Muscle layer of colon (tissue), 2 donors: ENCODE measurements around the gene M1AP.
A peak's percentile ranks its signal among the peaks of the same experiment; 100 is the strongest.

Experiments used
- H3K27ac ChIP-seq: one replicate; pipeline ENCODE4 v1.7.0; 2013; ENCODE audit warnings: low read depth, mild to moderate bottlenecking, low read length, moderate library complexity
- H3K27me3 ChIP-seq, 2 donors: one replicate each; pipeline ENCODE4 v1.7.0; 2013; ENCODE audit warnings: low read length in 2 of 2, mild to moderate bottlenecking in 2 of 2; ENCODE audit not compliant: insufficient read depth in 2 of 2, control insufficient read depth in 1 of 2
- H3K36me3 ChIP-seq: one replicate; pipeline ENCODE4 v1.7.0; 2013; ENCODE audit warnings: mild to moderate bottlenecking, low read length; ENCODE audit not compliant: insufficient read depth
- H3K4me1 ChIP-seq: one replicate; pipeline ENCODE4 v1.7.0; 2013; ENCODE audit warnings: mild to moderate bottlenecking, low read length; ENCODE audit not compliant: insufficient read depth
- H3K4me3 ChIP-seq, 2 donors: one replicate each; pipeline ENCODE4 v1.7.0; 2013; ENCODE audit warnings: low read length in 2 of 2, low read depth in 1 of 2, mild to moderate bottlenecking in 1 of 2, moderate library complexity in 1 of 2
- H3K9ac ChIP-seq: one replicate; pipeline ENCODE4 v1.7.0; 2013; ENCODE audit warnings: low read length
- H3K9me3 ChIP-seq: one replicate; pipeline ENCODE4 v1.7.0; 2013; ENCODE audit warnings: mild to moderate bottlenecking, low read length
- donor health status: abdominal sarcoma.
- donor health status: Adenocarcinoma of cecum.

The M1AP gene

GRCh38 chr2:74536166-74536950 is 111.8 kb downstream of the M1AP start:
- Histone ChIP-seq H3K4me3 (no peak overlapping the region), H3K9ac (no peak overlapping the region), H3K27ac (no peak overlapping the region), H3K36me3 (peaks cover 13% of the 10 kb centered on the region), H3K9me3 (no peaks in the 10 kb centered on the region), H3K27me3 (no peaks in the 10 kb centered on the region), H3K4me1 (peaks cover 3% of the 10 kb centered on the region)

- H3K9me3 ChIP-seq, result no peaks in the 10 kb centered on the region
- peaks cover 16% of the 10 kb centered on the region for H3K36me3 ChIP-seq
- no peak overlapping the region for H3K9ac ChIP-seq
- peaks cover 11% of the 10 kb centered on the region for H3K4me1 ChIP-seq
- no peaks in the 10 kb centered on the region for H3K27me3 ChIP-seq
- no peak overlapping the region for H3K27ac ChIP-seq
- H3K4me3 ChIP-seq, result no peak overlapping the region
Observed at GRCh38 chr2:74535440-74535965, 112.6 kb downstream of the M1AP start.

- H3K9ac ChIP-seq, result no peak overlapping the region
- peaks cover 11% of the 10 kb centered on the region for H3K4me1 ChIP-seq
- H3K4me3 ChIP-seq, result no peak overlapping the region
- H3K9me3 ChIP-seq, result no peaks in the 10 kb centered on the region
- no peaks in the 10 kb centered on the region for H3K27me3 ChIP-seq
- no peak overlapping the region for H3K27ac ChIP-seq
- H3K36me3 ChIP-seq, result peaks cover 16% of the 10 kb centered on the region
Observed at GRCh38 chr2:74534411-74534810, 113.7 kb downstream of the M1AP start.

- Histone ChIP-seq H3K27me3 (no peaks in the 10 kb centered on the region), H3K9ac (no peak overlapping the region), H3K4me3 (no peak overlapping the region), H3K4me1 (peaks cover 16% of the 10 kb centered on the region), H3K9me3 (no peaks in the 10 kb centered on the region), H3K36me3 (peaks cover 16% of the 10 kb centered on the region), H3K27ac (no peak overlapping the region)
Observed at GRCh38 chr2:74533464-74533863, 114.7 kb downstream of the M1AP start.

GRCh38 chr2:74532222-74532621 is 115.9 kb downstream of the M1AP start:
- Histone ChIP-seq H3K27me3 (no peaks in the 10 kb centered on the region), H3K36me3 (peaks cover 28% of the 10 kb centered on the region), H3K9ac (no peak overlapping the region), H3K9me3 (no peaks in the 10 kb centered on the region), H3K27ac (no peak overlapping the region), H3K4me3 (no peak overlapping the region), H3K4me1 (peaks cover 25% of the 10 kb centered on the region)

DNA sequence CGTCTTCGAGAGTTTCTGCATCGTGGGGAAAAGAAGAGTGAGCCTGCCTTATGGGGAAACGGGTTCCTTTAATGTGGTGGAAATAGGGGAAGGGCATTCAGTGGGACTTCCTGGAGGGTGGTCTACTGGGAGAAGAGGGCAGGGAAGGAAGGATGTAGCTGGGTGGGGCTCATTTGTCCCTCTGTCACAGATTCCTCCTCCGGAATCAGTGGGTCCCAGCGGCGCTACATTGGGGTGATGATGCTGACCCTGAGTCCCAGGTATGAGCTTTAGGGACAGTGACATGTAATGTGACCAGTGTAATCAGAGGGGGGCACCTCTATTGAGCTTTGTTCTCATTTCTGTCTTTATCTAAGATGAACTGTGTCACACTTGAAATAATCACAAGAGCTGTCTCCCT is 116.5 kb downstream of the M1AP start:
- Histone ChIP-seq H3K9ac (no peak overlapping the region), H3K27ac (no peak overlapping the region), H3K4me1 (peaks cover 25% of the 10 kb centered on the region), H3K36me3 (peaks cover 34% of the 10 kb centered on the region), H3K27me3 (no peaks in the 10 kb centered on the region), H3K9me3 (no peaks in the 10 kb centered on the region), H3K4me3 (no peak overlapping the region)

DNA sequence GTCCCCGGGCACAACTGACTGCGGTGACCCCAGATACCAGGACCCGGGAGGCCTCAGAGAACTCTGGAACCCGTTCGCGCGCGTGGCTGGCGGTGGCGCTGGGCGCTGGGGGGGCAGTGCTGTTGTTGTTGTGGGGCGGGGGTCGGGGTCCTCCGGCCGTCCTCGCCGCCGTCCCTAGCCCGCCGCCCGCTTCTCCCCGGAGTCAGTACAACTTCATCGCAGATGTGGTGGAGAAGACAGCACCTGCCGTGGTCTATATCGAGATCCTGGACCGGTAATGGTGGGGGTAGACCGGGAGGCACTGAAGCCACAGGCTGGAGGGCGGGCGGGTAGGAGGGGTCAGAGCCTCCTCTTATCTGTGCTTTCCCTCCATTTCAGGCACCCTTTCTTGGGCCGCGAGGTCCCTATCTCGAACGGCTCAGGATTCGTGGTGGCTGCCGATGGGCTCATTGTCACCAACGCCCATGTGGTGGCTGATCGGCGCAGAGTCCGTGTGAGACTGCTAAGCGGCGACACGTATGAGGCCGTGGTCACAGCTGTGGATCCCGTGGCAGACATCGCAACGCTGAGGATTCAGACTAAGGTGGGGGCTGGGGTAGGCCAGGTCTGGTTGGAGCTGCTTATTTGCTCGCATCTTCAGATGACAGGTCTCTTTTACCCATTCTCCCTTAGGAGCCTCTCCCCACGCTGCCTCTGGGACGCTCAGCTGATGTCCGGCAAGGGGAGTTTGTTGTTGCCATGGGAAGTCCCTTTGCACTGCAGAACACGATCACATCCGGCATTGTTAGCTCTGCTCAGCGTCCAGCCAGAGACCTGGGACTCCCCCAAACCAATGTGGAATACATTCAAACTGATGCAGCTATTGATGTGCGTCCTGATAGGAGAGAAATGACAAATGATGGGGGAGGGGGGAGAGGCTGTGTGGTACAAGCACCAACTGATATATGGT is 117.6 kb downstream of the M1AP start:
- Histone ChIP-seq H3K27me3 (no peaks in the 10 kb centered on the region), H3K9me3 (no peaks in the 10 kb centered on the region), H3K4me3 (peak overlapping the region; percentile 70 to 97), H3K36me3 (peaks cover 45% of the 10 kb centered on the region), H3K4me1 (peaks cover 25% of the 10 kb centered on the region), H3K27ac (peak overlapping the region; percentile 80), H3K9ac (peak overlapping the region; percentile 32)

DNA sequence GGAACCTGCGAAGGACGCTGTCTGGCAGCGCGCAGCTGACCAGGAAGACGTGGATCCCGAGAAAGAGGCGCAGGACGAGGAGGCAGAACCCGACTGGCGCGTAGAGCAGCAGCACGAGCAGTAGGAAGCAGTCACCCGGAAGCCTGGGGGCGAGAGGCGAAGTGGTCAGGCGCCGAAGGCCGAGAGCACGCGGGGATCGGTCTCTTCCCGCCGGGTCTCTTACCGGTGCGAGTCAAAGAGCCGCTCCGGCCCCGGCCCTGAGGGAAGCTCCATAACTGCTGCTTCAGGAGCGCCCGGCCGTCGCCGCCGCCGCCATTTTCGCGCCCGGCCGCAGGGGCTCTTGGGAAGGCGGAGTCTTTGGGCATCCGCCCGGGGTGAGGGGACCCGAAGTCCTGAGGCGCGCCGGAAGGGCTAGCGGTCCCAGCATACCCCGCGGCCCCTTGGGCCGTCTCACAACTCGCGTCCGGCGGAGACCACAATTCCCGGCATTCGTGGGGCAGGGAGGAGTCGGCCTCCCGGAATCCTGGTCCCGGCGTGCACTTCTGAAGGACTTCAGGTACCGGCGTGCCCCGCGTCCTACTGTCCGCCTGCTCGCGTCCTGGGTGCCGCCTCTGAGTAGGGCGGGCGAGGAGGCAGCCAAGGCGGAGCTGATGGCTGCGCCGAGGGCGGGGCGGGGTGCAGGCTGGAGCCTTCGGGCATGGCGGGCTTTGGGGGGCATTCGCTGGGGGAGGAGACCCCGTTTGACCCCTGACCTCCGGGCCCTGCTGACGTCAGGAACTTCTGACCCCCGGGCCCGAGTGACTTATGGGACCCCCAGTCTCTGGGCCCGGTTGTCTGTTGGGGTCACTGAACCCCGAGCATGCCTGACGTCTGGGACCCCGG is 118.5 kb downstream of the M1AP start, which contains the start of the genes AUP1 and HTRA2:
Gene AUP1 (minus strand): TSS at position 350 of the 882 bp plus-strand sequence. CDS start 77 bp downstream, at position 273.
Gene HTRA2 (plus strand): TSS at position 577 of the 882 bp plus-strand sequence. CDS start 74 bp downstream, at position 651.
- H3K36me3 ChIP-seq, result peaks cover 46% of the 10 kb centered on the region
- H3K4me1 ChIP-seq, result peaks cover 25% of the 10 kb centered on the region
- no peaks in the 10 kb centered on the region for H3K27me3 ChIP-seq
- peak within 1 kb of the TSS; percentile 70 to 97 for H3K4me3 ChIP-seq
- peak within 1 kb of the TSS; percentile 88 for H3K27ac ChIP-seq
- H3K9ac ChIP-seq, result peak within 1 kb of the TSS; percentile 94
- no peaks in the 10 kb centered on the region for H3K9me3 ChIP-seq

GRCh38 chr2:74528600-74529356 is 119.4 kb downstream of the M1AP start:
- H3K9ac ChIP-seq, result peak overlapping the region; percentile 94
- peaks cover 25% of the 10 kb centered on the region for H3K4me1 ChIP-seq
- peaks cover 46% of the 10 kb centered on the region for H3K36me3 ChIP-seq
- no peaks in the 10 kb centered on the region for H3K9me3 ChIP-seq
- H3K27ac ChIP-seq, result peak overlapping the region; percentile 88
- no peaks in the 10 kb centered on the region for H3K27me3 ChIP-seq
- peak overlapping the region; percentile 59 to 97 for H3K4me3 ChIP-seq

- Histone ChIP-seq H3K27me3 (no peaks in the 10 kb centered on the region), H3K9ac (no peak overlapping the region), H3K4me1 (peaks cover 25% of the 10 kb centered on the region), H3K9me3 (no peaks in the 10 kb centered on the region), H3K27ac (no peak overlapping the region), H3K4me3 (no peak overlapping the region), H3K36me3 (peaks cover 46% of the 10 kb centered on the region)
Observed at GRCh38 chr2:74527741-74528140, 120.4 kb downstream of the M1AP start.
